HAP-1 (cell line): ENCODE measurements around the gene ZBTB1.

Experiments
- DNase-seq, 2 experiments: peaks; one replicate each; pipeline ENCODE4 v3.0.0-alpha.2; 2016 to 2020; ENCODE audit warnings: low spot score in 2 of 2
- H3K27me3 ChIP-seq: fragments of 250-450 bp; sonication (Bioruptor Pico); 2 replicates; pipeline ENCODE4 v1.5.1; 2020; ENCODE audit warnings: low read depth, mild to moderate bottlenecking, moderate library complexity
- H3K36me3 ChIP-seq: fragments of 250-450 bp; sonication (Bioruptor Pico); replicated peaks from 2 replicates; pipeline ENCODE4 v1.5.1; 2020; ENCODE audit warnings: mild to moderate bottlenecking
- H3K4me1 ChIP-seq: fragments of 250-450 bp; sonication (Bioruptor Pico); 2 replicates; pipeline ENCODE4 v1.5.1; 2020; ENCODE audit warnings: mild to moderate bottlenecking
- H3K4me3 ChIP-seq: fragments of 250-450 bp; sonication (Bioruptor Pico); 2 replicates; pipeline ENCODE4 v1.5.1; 2020; ENCODE audit warnings: mild to moderate bottlenecking, moderate library complexity
- H3K9me3 ChIP-seq: fragments of 250-450 bp; sonication (Bioruptor Pico); 2 replicates; pipeline ENCODE4 v1.5.1; 2020; ENCODE audit warnings: mild to moderate bottlenecking, moderate library complexity
- in situ Hi-C: fragments of 300-500 bp; cut with MboI; formaldehyde crosslinking; loops from 3 replicates; pipeline ENCODE4 v1.14.3; 2020; ENCODE audit warnings: low sequenced_read_pairs, inconsistent platforms, mixed read lengths

Gene ZBTB1

DNA sequence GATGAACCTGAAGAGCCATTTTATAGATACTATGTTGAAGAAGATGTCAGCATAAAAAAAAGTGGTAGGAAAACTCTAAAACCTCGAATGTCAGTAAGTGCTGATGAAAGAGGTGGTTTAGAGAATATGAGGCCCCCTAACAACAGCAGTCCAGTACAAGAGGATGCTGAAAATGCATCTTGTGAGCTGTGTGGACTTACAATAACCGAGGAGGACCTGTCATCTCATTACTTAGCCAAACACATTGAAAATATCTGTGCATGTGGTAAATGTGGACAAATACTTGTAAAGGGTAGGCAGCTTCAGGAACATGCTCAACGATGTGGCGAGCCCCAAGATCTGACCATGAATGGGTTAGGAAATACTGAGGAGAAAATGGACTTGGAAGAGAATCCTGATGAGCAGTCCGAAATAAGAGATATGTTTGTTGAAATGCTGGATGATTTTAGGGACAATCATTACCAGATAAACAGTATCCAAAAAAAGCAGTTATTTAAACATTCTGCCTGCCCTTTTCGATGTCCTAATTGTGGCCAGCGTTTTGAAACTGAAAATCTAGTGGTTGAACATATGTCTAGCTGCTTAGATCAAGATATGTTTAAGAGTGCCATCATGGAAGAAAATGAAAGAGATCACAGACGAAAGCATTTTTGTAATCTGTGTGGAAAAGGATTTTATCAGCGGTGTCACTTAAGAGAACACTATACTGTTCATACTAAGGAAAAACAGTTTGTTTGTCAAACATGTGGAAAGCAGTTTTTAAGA is 18.2 kb downstream of the ZBTB1 start:
- Histone ChIP-seq H3K36me3 (no peaks in the 10 kb centered on the region; the same call in 1 of the 2 replicates), H3K9me3 (no peaks in the 10 kb centered on the region), H3K4me1 (no peaks in the 10 kb centered on the region), H3K4me3 (no peak overlapping the region), H3K27me3 (no peaks in the 10 kb centered on the region)
- no peak for DNase-seq
- in situ Hi-C loops = no loop called here

GRCh38 chr14:64525354-64525753 is 20.8 kb downstream of the ZBTB1 start:
- in situ Hi-C loops = no loop called here
- no peaks in the 10 kb centered on the region; the same call in 1 of the 2 replicates for H3K36me3 ChIP-seq
- H3K4me1 ChIP-seq = no peaks in the 10 kb centered on the region
- no peaks in the 10 kb centered on the region for H3K9me3 ChIP-seq
- DNase-seq = no peak
- no peak overlapping the region for H3K4me3 ChIP-seq
- H3K27me3 ChIP-seq = no peaks in the 10 kb centered on the region

DNA sequence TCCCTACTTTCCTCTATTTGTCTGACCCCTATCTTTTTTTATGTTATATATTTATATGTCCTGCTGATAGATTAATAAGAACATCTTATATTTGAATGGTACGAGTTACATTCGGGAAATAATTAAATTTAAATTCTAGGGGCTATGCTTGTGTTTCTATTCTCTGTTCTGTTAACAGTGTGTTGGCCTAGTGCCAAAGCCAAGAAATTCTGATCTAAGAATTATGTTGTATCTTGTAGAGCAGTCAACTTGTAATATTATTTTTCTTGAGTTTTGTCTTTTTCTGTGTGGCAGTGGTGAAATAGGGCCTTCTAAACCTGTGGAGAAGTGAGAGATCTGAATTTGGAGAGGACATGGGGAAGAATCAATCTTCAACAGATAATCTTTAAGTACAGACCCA is 27.0 kb downstream of the ZBTB1 start:
- no peaks in the 10 kb centered on the region for H3K9me3 ChIP-seq
- no peaks in the 10 kb centered on the region for H3K36me3 ChIP-seq
- DNase-seq = no peak
- H3K4me3 ChIP-seq = no peak overlapping the region
- in situ Hi-C loops = no loop called here
- no peaks in the 10 kb centered on the region for H3K27me3 ChIP-seq
- no peaks in the 10 kb centered on the region for H3K4me1 ChIP-seq

DNA sequence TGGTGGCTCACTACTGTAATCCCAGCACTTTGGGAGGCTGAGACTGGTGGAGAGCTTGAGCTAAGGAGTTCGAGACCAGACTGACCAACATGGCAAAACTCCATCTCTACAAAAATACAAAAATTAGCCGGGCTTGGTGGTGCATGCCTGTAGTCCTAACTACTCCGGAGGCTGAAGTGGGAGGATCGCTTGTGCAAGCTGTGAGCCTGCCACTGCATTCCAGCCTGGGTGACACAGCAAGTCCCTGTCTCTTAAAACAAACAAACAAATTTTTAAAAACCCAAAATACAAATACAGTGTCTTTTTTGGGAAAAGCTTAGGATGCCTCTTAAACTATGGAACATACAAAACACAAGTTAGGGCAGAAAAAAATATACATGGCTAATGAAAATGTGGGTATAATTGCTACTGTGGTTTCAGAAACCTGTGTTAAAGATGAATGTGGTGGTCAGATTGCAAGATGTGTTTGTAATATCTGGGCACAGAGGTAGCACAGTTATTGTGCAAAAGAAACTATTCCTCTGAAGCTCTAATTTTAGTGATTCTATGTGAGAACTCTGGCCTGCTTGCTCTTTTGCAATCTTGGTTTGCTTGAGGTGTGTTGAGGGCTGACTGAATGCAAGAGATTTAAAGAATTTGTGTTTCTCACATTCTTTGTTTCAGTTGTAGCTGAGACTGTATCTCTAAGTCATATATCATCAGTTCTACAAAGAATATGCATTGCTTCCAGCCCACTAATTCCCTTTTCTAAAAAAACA is 32.1 kb downstream of the ZBTB1 start:
- Histone ChIP-seq H3K27me3 (no peaks in the 10 kb centered on the region), H3K4me3 (no peak overlapping the region), H3K36me3 (no peaks in the 10 kb centered on the region), H3K4me1 (no peaks in the 10 kb centered on the region; the same call in 1 of the 2 replicates), H3K9me3 (no peaks in the 10 kb centered on the region)
- DNase-seq = no peak
- in situ Hi-C loops = no loop called here

- in situ Hi-C loops = no loop called here
- Histone ChIP-seq H3K27me3 (no peaks in the 10 kb centered on the region), H3K4me3 (no peak within 1 kb of the TSS), H3K36me3 (no peaks in the 10 kb centered on the region), H3K4me1 (no peaks in the 10 kb centered on the region; the same call in 1 of the 2 replicates), H3K9me3 (no peaks in the 10 kb centered on the region)
- no peak for DNase-seq
Measured at GRCh38 chr14:64540208-64541202, 35.9 kb downstream of the ZBTB1 start, which contains the start of gene HSPA2. TSS of gene HSPA2 (plus strand) at chr14:64540741. CDS start at chr14:64540850, 109 bp downstream.

GRCh38 chr14:64541261-64541971 is 36.8 kb downstream of the ZBTB1 start:
- H3K27me3 ChIP-seq = no peaks in the 10 kb centered on the region
- H3K9me3 ChIP-seq = no peaks in the 10 kb centered on the region
- no peaks in the 10 kb centered on the region for H3K36me3 ChIP-seq
- in situ Hi-C loops = no loop called here
- H3K4me3 ChIP-seq = no peak overlapping the region
- DNase-seq = no peak
- no peaks in the 10 kb centered on the region; the same call in 1 of the 2 replicates for H3K4me1 ChIP-seq

DNA sequence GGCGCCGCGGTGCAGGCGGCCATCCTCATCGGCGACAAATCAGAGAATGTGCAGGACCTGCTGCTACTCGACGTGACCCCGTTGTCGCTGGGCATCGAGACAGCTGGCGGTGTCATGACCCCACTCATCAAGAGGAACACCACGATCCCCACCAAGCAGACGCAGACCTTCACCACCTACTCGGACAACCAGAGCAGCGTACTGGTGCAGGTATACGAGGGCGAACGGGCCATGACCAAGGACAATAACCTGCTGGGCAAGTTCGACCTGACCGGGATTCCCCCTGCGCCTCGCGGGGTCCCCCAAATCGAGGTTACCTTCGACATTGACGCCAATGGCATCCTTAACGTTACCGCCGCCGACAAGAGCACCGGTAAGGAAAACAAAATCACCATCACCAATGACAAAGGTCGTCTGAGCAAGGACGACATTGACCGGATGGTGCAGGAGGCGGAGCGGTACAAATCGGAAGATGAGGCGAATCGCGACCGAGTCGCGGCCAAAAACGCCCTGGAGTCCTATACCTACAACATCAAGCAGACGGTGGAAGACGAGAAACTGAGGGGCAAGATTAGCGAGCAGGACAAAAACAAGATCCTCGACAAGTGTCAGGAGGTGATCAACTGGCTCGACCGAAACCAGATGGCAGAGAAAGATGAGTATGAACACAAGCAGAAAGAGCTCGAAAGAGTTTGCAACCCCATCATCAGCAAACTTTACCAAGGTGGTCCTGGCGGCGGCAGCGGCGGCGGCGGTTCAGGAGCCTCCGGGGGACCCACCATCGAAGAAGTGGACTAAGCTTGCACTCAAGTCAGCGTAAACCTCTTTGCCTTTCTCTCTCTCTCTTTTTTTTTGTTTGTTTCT is 37.6 kb downstream of the ZBTB1 start:
- Histone ChIP-seq H3K9me3 (no peaks in the 10 kb centered on the region), H3K36me3 (no peaks in the 10 kb centered on the region), H3K4me3 (no peak overlapping the region), H3K27me3 (no peaks in the 10 kb centered on the region), H3K4me1 (no peaks in the 10 kb centered on the region; the same call in 1 of the 2 replicates)
- no peak for DNase-seq
- in situ Hi-C loops = no loop called here

GRCh38 chr14:64542836-64543201 is 38.2 kb downstream of the ZBTB1 start:
- no peaks in the 10 kb centered on the region for H3K4me1 ChIP-seq
- H3K4me3 ChIP-seq = no peak overlapping the region
- in situ Hi-C loops = no loop called here
- H3K9me3 ChIP-seq = no peaks in the 10 kb centered on the region
- no peaks in the 10 kb centered on the region for H3K27me3 ChIP-seq
- DNase-seq = no peak
- no peaks in the 10 kb centered on the region for H3K36me3 ChIP-seq

- H3K27me3 ChIP-seq = no peaks in the 10 kb centered on the region
- H3K4me3 ChIP-seq = no peak overlapping the region
- H3K9me3 ChIP-seq = no peaks in the 10 kb centered on the region
- H3K36me3 ChIP-seq = no peaks in the 10 kb centered on the region
- in situ Hi-C loops = no loop called here
- H3K4me1 ChIP-seq = peaks cover 6% of the 10 kb centered on the region
- no peak for DNase-seq
Measured at GRCh38 chr14:64544607-64545312, 40.2 kb downstream of the ZBTB1 start.

DNA sequence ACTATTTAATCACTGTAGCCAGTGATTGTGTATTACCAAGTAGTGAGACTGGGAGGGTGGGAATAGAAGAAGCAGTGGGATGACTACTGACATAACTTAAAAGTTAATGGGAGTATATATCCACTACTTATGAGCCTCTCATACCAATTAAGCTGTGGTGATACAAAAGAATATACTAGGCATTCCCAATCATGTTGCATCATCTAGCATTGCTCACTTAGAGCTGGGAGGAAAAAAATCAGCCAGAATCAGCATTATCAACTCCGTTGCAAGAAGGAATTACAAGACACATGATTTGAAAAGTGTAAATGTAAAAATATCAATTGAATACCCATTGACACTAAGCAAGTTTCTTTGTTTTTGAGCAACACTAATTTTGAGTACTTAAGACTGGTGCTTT is 44.4 kb downstream of the ZBTB1 start:
- H3K36me3 ChIP-seq = no peaks in the 10 kb centered on the region
- H3K4me1 ChIP-seq = peaks cover 9% of the 10 kb centered on the region
- no peaks in the 10 kb centered on the region for H3K9me3 ChIP-seq
- in situ Hi-C loops = no loop called here
- H3K4me3 ChIP-seq = no peak overlapping the region
- H3K27me3 ChIP-seq = 0 out of 2 replicates have a peak, but pooled peaks cover 2% of the 10 kb centered on the region
- no peak for DNase-seq

DNA sequence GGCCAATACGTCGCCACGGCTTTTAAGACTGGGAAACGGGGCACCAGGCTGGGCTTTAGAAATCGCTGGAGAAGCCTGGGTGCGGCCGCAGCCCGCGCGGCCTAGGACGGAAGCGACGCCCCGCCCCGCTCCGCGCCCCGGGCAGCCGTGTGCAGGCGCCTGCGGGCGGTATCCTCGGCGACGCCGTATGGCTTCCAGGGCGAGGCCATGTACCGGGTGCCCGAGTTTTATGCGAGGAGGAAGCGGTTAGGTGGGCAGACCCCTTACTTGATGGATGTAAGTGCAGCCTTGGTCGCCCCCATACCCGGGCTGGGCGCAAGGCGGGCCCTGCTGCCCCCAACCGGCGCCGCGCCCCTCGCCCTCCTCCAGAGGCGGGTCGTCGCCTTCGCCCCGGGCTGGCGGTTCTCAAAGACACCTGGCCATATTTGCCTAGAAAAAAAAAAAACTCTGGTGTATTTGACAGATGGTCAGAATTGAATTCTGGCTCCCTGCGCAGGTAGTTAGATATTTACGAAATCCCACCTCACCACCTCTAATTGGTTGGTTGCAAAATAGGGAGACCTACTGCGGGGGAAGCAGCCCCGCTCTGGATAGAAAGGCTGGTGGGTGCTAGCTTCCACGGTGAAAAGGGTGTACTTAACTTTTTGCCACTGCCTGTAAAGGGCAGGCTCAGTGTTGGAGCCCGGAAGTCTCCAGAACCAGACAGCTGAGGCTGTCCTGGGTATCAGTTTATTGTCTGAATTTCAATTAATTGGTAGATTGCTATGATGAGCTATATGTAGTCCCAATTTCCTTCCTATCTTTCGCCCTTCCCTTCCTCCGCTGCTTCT is 45.4 kb downstream of the ZBTB1 start, which contains the start of gene PPP1R36:
TSS of gene PPP1R36 (plus strand) at position 171 of the 830 bp plus-strand sequence. CDS start at position 208, 37 bp downstream.
- no peaks in the 10 kb centered on the region for H3K36me3 ChIP-seq
- in situ Hi-C loops = no loop called here
- peak; percentile 29 to 69 for DNase-seq
- no peak within 1 kb of the TSS for H3K4me3 ChIP-seq
- 0 out of 2 replicates have a peak, but pooled peaks cover 2% of the 10 kb centered on the region for H3K27me3 ChIP-seq
- peaks cover 9% of the 10 kb centered on the region for H3K4me1 ChIP-seq
- no peaks in the 10 kb centered on the region for H3K9me3 ChIP-seq
